A549 (cell line): ENCODE measurements around the gene SLC9A1. TPM values are rescaled to one million over a fixed set of nuclear protein-coding genes. Genes with fewer than 3 reads are reported as not detected.
A peak's percentile ranks its signal among the peaks of the same experiment; 100 is the strongest.
"Not testable (repeated sequence)": the region's sequence is repeated elsewhere in the genome, so short reads cannot be mapped to it uniquely, and the experiment has no call there.

Source experiments
- ATAC-seq, 2 experiments: fragments of 200-7000 bp in 1 of 2; fragments of >200 bp in 1 of 2; cut with Nextera tagmentation in 1 of 2; cut with Tn5 transposase in 1 of 2; 3 replicates each; pipeline versions ENCODE4 v1.8.0 to v1.9.1; 2018 to 2020; ENCODE audit warnings: mild to moderate bottlenecking in 1 of 2, moderate library complexity in 1 of 2
- CTCF ChIA-PET: fragments of 300-600 bp; sonication (Branson Sonifier 250); formaldehyde crosslinking; extraction: SDS; loops from one replicate; lab custom pipeline; 2021; ENCODE audit warnings: antibody characterized with exemption, inconsistent platforms; lab: Yijun Ruan, JAX
- POLR2A ChIA-PET: fragments of 350-600 bp; formaldehyde crosslinking; extraction: SDS; loops from one replicate; lab custom pipeline; 2021; ENCODE audit warnings: antibody characterized with exemption, inconsistent platforms; lab: Yijun Ruan, JAX
- DNase-seq, 2 experiments: peaks; one replicate each; pipeline versions ENCODE4 v3.0.0 to v3.0.0-alpha.2; 2011 to 2016; ENCODE audit warnings: low read depth in 1 of 2, low spot score in 1 of 2
- FAIRE-seq: peaks from 2 replicates; lab custom pipeline; 2011; peaks lifted over from hg19 to GRCh38; lab: Jason Lieb, UNC
- H3K27ac ChIP-seq, 2 experiments: fragments of >200 bp; sonication (Bioruptor Twin); formaldehyde crosslinking; 3 replicates each; pipeline ENCODE4 v1.5.1; 2016 to 2017
- H3K4me1 ChIP-seq: fragments of >200 bp; sonication (Bioruptor Twin); formaldehyde crosslinking; 3 replicates; pipeline ENCODE4 v1.6.1; 2016
- H3K4me2 ChIP-seq: fragments of >200 bp; sonication (Bioruptor Twin); formaldehyde crosslinking; 3 replicates; pipeline ENCODE4 v1.6.1; 2016
- H3K4me3 ChIP-seq: fragments of >200 bp; sonication (Bioruptor Twin); formaldehyde crosslinking; 3 replicates; pipeline ENCODE4 v1.5.1; 2016
- H3K9me3 ChIP-seq: fragments of >200 bp; sonication (Bioruptor Twin); formaldehyde crosslinking; 3 replicates; pipeline ENCODE4 v1.6.1; 2016
- BCL3 ChIP-seq: fragments of >200 bp; sonication (Bioruptor Twin); formaldehyde crosslinking; IDR thresholded peaks from 3 replicates; pipeline ENCODE4 v1.6.1; 2016
- ELK1 ChIP-seq: fragments of 150-350 bp; IDR thresholded peaks from 2 replicates; pipeline ENCODE4 v1.6.1; 2014; ENCODE audit warnings: low read depth, mild to moderate bottlenecking, low read length
- HES2 ChIP-seq: fragments of >200 bp; sonication (Bioruptor Twin); formaldehyde crosslinking; IDR thresholded peaks from 2 replicates; pipeline ENCODE4 v1.6.1; 2016
- MAFK ChIP-seq: fragments of 450-650 bp; IDR thresholded peaks from 2 replicates; pipeline ENCODE4 v1.6.1; 2014; ENCODE audit not compliant: partially characterized antibody
- NPAS2 ChIP-seq: fragments of 250-450 bp; sonication (Bioruptor Pico); IDR thresholded peaks from 2 replicates; pipeline ENCODE4 v1.8.0; 2022; ENCODE audit warnings: mild to moderate bottlenecking, moderate library complexity, borderline replicate concordance
- NR3C1 ChIP-seq: fragments of >200 bp; sonication (Bioruptor Twin); formaldehyde crosslinking; IDR thresholded peaks from 3 replicates; pipeline ENCODE4 v1.6.1; 2017
- PHF8 ChIP-seq: fragments of 200-600 bp; sonication (generic); IDR thresholded peaks from 2 replicates; pipeline ENCODE4 v1.6.1; 2016; ENCODE audit warnings: low read depth, mild to moderate bottlenecking, antibody characterized with exemption, moderate library complexity, borderline replicate concordance
- RFX5 ChIP-seq: fragments of 450-650 bp; IDR thresholded peaks from 2 replicates; pipeline ENCODE4 v1.7.1; 2014; ENCODE audit warnings: antibody characterized with exemption, mild to moderate bottlenecking, moderate library complexity
- SMC3 ChIP-seq: fragments of >200 bp; sonication (Bioruptor Twin); formaldehyde crosslinking; IDR thresholded peaks from 3 replicates; pipeline ENCODE4 v1.6.1; 2018; ENCODE audit warnings: inconsistent platforms
- ZNF302 ChIP-seq: fragments of 250-450 bp; sonication (Bioruptor Pico); IDR thresholded peaks from 2 replicates; pipeline ENCODE4 v1.9.0; 2021; ENCODE audit warnings: inconsistent platforms, mild to moderate bottlenecking, moderate library complexity
- WGBS: methylation state at CpG from one replicate; pipeline ENCODE4 v1.1.6; 2017; ENCODE audit errors: missing lambda C conversion rate; 5-methylcytosine and 5-hydroxymethylcytosine counted together
- polyA plus RNA-seq, 4 experiments: library from polyadenylated mRNA; depleted of rRNA in 3 of 4; stranded (reverse); fragments of >200 nt; fragmentation: RNase III in 1 of 4; extraction: RNeasy Plus Mini Kit Qiagen cat#74134 plus additional on column Dnase treatment in 1 of 4; gene quantifications; 2 replicates in 3 of 4; 3 replicates in 1 of 4; pipeline ENCODE4 v1.2.3, GENCODE V29; 2011 to 2017
- TF ChIP-seq, protein P1 (sequence below): fragments of 450-650 bp; IDR thresholded peaks from 2 replicates; pipeline ENCODE4 v1.6.1; 2014; ENCODE audit warnings: antibody characterized with exemption
- TF ChIP-seq, protein P2 (sequence below): fragments of 200-600 bp; sonication (generic); IDR thresholded peaks from 2 replicates; pipeline ENCODE4 v1.6.1; 2016; ENCODE audit warnings: antibody characterized with exemption, mild to moderate bottlenecking, moderate library complexity
- TF ChIP-seq, protein P3 (sequence below): fragments of >200 bp; sonication (Bioruptor Twin); formaldehyde crosslinking; IDR thresholded peaks from 3 replicates; pipeline ENCODE4 v1.5.1; 2016

Gene SLC9A1
- polyA plus RNA-seq, 2 of the 4 experiments (the other 2 are of a cell fraction), result 7.4 to 8.0 TPM

GRCh38 chr1:27129225-27129624 is 25.7 kb downstream of the SLC9A1 start:
- DNase-seq, result no peak
- TF ChIP-seq BCL3, result no peak
- no peak for TF ChIP-seq ZNF302
- no peak for TF ChIP-seq HES2
- no peak for TF ChIP-seq NPAS2 (CRISPR knock-in tag)
- TF ChIP-seq PHF8, result no peak
- TF ChIP-seq SMC3, result no peak
- ChIA-PET POLR2A (no interaction called here), CTCF (interaction anchor here (0.6 to 1.8 kb wide), 4 partner anchors 11 to 155 kb away, joined by 3 to 4 read pairs (median 3); partner anchors contain the start of gene SLC9A1)
- Histone ChIP-seq H3K4me3 (no peak overlapping the region), H3K4me2 (no peak overlapping the region), H3K9me3 (no peaks in the 10 kb centered on the region), H3K4me1 (no peaks in the 10 kb centered on the region), H3K27ac (no peak overlapping the region)
- WGBS, result 81% methylated on average over 3 of the region's 3 CpGs
- no peak for FAIRE-seq
- ATAC-seq, result peak in 1 of 2 experiments; percentile 40; a peak in 2 of 6 replicates

DNA sequence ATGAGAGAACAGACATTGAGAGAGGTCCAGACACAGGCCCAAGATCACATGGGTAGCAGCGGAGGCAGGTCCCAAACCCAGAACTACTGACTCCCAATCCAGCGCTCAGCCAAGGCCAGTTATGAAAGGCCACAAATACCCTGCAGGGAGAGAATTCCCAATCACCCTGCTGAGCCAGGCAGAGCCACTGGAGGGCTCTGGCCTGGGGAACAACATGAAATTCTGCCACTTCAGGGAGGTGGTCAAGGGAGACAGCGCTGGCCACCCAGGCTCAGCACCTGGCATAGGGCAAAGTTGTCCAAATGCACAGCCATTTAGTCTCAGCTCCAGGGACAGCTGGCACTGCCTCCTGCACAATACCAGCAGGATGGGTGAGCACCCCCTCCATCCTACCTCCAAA is 27.5 kb downstream of the SLC9A1 start:
- ATAC-seq (peak; percentile 41 to 74; a peak in 4 of 6 replicates), DNase-seq (no peak), FAIRE-seq (no peak)
- H3K4me3 ChIP-seq, result no peak overlapping the region
- H3K9me3 ChIP-seq, result no peaks in the 10 kb centered on the region
- no peak overlapping the region for H3K4me2 ChIP-seq
- WGBS, result 100% methylated on average over 1 of the region's 3 CpGs
- TF ChIP-seq RFX5, result no peak
- no peak for TF ChIP-seq MAFK
- TF ChIP-seq, protein P1, sequence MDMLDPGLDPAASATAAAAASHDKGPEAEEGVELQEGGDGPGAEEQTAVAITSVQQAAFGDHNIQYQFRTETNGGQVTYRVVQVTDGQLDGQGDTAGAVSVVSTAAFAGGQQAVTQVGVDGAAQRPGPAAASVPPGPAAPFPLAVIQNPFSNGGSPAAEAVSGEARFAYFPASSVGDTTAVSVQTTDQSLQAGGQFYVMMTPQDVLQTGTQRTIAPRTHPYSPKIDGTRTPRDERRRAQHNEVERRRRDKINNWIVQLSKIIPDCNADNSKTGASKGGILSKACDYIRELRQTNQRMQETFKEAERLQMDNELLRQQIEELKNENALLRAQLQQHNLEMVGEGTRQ, result no peak
- no peak for TF ChIP-seq PHF8
- peaks cover 8% of the 10 kb centered on the region for H3K4me1 ChIP-seq
- ChIA-PET CTCF (interaction anchor here (1.4 to 1.8 kb wide), 5 partner anchors 14 to 157 kb away, joined by 3 to 4 read pairs (median 4); no protein-coding TSS in a partner anchor), POLR2A (no interaction called here)
- H3K27ac ChIP-seq, result no peak overlapping the region

DNA sequence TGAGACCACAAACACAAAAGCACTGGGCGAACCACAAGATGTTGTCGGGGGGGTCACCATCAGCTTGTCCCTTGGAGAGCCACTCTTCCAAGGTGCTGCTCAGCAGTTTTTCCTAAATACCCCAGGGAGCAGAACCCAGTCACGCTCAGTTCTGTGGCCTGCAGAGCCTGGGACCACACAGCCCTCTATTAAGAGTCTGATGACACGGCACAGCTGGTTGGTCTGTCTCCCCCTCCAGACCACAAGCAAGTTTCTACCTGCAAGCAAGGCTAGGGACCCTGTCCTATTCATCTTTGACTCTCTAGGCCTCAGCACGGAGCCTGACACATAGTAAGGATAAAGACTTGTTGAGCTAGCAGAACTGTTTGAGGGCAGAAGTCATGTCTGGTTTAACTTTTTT is 28.5 kb downstream of the SLC9A1 start:
- no peak for TF ChIP-seq BCL3
- TF ChIP-seq, protein P2, sequence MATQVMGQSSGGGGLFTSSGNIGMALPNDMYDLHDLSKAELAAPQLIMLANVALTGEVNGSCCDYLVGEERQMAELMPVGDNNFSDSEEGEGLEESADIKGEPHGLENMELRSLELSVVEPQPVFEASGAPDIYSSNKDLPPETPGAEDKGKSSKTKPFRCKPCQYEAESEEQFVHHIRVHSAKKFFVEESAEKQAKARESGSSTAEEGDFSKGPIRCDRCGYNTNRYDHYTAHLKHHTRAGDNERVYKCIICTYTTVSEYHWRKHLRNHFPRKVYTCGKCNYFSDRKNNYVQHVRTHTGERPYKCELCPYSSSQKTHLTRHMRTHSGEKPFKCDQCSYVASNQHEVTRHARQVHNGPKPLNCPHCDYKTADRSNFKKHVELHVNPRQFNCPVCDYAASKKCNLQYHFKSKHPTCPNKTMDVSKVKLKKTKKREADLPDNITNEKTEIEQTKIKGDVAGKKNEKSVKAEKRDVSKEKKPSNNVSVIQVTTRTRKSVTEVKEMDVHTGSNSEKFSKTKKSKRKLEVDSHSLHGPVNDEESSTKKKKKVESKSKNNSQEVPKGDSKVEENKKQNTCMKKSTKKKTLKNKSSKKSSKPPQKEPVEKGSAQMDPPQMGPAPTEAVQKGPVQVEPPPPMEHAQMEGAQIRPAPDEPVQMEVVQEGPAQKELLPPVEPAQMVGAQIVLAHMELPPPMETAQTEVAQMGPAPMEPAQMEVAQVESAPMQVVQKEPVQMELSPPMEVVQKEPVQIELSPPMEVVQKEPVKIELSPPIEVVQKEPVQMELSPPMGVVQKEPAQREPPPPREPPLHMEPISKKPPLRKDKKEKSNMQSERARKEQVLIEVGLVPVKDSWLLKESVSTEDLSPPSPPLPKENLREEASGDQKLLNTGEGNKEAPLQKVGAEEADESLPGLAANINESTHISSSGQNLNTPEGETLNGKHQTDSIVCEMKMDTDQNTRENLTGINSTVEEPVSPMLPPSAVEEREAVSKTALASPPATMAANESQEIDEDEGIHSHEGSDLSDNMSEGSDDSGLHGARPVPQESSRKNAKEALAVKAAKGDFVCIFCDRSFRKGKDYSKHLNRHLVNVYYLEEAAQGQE, result no peak
- TF ChIP-seq, protein P3, sequence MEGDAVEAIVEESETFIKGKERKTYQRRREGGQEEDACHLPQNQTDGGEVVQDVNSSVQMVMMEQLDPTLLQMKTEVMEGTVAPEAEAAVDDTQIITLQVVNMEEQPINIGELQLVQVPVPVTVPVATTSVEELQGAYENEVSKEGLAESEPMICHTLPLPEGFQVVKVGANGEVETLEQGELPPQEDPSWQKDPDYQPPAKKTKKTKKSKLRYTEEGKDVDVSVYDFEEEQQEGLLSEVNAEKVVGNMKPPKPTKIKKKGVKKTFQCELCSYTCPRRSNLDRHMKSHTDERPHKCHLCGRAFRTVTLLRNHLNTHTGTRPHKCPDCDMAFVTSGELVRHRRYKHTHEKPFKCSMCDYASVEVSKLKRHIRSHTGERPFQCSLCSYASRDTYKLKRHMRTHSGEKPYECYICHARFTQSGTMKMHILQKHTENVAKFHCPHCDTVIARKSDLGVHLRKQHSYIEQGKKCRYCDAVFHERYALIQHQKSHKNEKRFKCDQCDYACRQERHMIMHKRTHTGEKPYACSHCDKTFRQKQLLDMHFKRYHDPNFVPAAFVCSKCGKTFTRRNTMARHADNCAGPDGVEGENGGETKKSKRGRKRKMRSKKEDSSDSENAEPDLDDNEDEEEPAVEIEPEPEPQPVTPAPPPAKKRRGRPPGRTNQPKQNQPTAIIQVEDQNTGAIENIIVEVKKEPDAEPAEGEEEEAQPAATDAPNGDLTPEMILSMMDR, result no peak
- no peak for TF ChIP-seq NR3C1
- TF ChIP-seq ELK1, result no peak
- TF ChIP-seq, all 56 proteins: peak for 0
- no peak overlapping the region for H3K4me3 ChIP-seq
- CTCF ChIA-PET, result interaction anchor here (1.3 to 1.9 kb wide), 7 partner anchors 14 to 168 kb away, joined by 3 to 5 read pairs (median 4); no protein-coding TSS in a partner anchor
- H3K27ac ChIP-seq, result no peak overlapping the region
- no peak overlapping the region for H3K4me2 ChIP-seq
- no peaks in the 10 kb centered on the region for H3K9me3 ChIP-seq
- 90% methylated on average over 4 of the region's 5 CpGs for WGBS
- no peak for ATAC-seq
- POLR2A ChIA-PET, result no interaction called here
- no peak for DNase-seq
- FAIRE-seq, result no peak
- H3K4me1 ChIP-seq, result peaks cover 13% of the 10 kb centered on the region

GRCh38 chr1:27125125-27125524 is 29.8 kb downstream of the SLC9A1 start:
- H3K27ac ChIP-seq, POLR2A ChIA-PET, H3K9me3 ChIP-seq, H3K4me3 ChIP-seq, ATAC-seq, H3K4me2 ChIP-seq, FAIRE-seq, DNase-seq: not testable (repeated sequence)
- 93% methylated on average over 4 of the region's 5 CpGs for WGBS
- CTCF ChIA-PET, result interaction anchor here (1.0 to 3.3 kb wide), 4 partner anchors 20 to 169 kb away, joined by 4 to 10 read pairs (median 4); no protein-coding TSS in a partner anchor
- peaks cover 13% of the 10 kb centered on the region for H3K4me1 ChIP-seq
